NCI-H774 (cell line): ENCODE measurements around the gene MRM3.
"Not testable (repeated sequence)": the region's sequence is repeated elsewhere in the genome, so short reads cannot be mapped to it uniquely, and the experiment has no call there.

ENCODE experiments used
- DNase-seq: peaks from one replicate; lab custom pipeline; 2025; lab: John Stamatoyannopoulos, UW

The MRM3 gene, protein sequence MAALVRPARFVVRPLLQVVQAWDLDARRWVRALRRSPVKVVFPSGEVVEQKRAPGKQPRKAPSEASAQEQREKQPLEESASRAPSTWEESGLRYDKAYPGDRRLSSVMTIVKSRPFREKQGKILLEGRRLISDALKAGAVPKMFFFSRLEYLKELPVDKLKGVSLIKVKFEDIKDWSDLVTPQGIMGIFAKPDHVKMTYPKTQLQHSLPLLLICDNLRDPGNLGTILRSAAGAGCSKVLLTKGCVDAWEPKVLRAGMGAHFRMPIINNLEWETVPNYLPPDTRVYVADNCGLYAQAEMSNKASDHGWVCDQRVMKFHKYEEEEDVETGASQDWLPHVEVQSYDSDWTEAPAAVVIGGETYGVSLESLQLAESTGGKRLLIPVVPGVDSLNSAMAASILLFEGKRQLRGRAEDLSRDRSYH

GRCh38 chr17:781805-782731, at the start of gene MRM3, which contains the start of gene GLOD4:
MRM3 (plus strand) TSS chr17:782353; CDS start chr17:782379, 26 bp downstream.
GLOD4 (minus strand) TSS chr17:782280; CDS start chr17:782255, 25 bp downstream.
- peak; percentile 43 for DNase-seq

- DNase-seq, result no peak
These were observed 49.0 kb upstream of the MRM3 start for GRCh38 chr17:732902-733720.

GRCh38 chr17:733743-734142, 48.4 kb upstream of the MRM3 start:
- no peak for DNase-seq

GRCh38 chr17:737561-738113, 44.5 kb upstream of the MRM3 start:
- DNase-seq, result no peak

DNA sequence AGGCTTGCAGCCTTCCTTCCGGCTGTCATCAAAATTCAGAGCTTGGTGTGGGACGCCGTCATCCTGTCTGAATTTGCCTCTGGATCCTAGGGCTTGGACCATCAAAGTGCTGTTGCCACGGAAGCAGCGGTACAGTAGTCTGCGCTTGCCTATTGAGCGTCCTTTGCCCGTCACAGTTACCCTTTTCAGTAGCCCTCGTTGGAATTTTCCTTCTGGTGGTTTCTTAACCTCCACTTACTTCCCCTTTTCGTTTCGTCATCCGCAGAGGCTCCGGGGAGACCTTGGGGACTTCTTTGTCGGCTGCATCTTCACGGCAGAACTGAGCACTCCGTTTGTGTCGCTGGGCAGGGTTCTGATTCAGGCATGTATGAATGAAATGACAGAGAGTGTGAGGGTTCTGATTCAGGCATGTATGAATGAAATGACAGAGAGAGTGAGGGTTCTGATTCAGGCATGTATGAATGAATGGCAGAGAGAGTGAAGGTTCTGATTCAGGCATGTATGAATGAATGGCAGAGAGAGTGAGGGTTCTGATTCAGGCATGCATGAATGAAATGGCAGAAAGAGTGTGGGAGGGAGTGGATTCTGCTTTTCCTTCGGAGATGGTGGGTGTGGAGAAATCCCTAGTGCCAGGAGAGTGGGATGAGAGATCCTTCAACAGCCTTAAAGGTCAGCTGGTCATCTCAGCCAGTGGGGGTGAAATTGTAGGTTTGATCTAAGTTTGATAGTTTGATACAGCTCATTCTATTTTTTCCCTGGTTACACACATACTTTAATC, 41.7 kb upstream of the MRM3 start:
- no peak for DNase-seq

DNA sequence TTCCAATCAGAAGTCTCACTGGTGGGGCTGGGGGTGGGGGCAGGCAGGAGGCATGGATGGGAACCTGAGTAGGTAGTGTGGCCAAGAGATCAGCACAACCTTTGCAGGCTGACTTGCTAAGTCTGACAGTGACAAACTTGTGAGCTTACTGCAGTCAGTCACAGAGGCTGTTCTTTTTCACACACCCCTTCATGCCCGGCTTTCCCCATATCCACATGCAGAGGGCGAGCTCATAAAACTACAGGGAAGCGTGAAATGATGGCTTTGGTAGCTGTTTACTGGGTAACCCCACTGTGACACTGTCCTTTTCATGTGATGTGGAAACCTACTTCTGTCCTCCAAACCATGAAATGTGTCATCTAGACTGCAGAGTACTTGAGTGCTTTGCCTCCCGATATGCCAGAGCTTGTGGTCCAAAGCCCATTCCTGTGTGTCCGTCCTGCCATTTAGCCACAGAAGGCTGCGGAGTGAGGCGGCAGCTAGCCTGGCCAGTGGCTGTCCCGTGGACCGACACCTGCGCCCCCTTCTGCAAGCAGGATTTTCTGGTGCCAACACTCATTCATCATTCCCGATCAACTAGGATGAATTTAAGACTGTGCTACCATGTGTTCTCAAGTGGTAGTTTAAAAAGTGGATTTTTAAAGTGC, 39.9 kb upstream of the MRM3 start:
- no peak for DNase-seq

DNA sequence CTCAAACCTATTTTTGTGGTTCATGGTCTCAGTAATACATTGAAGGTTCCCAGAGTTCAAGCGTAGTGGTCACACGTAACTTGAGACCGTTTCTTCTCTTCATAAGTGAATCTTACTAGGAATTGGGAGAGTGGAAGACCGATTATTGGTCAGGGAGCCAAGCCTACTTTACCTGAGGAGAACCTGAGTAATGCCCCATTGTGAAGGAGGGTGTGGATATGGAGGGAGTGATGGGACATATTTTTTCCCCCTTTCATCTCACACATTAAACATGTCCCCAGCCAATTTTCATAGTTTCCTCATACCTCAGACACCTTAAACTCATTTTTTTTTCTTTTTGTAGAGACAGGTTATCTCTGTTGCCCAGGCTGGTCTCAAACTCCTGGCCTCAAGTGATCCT, 39.0 kb upstream of the MRM3 start:
- no peak for DNase-seq

- DNase-seq, result no peak
These were observed 37.2 kb upstream of the MRM3 start for GRCh38 chr17:744937-745336.

- no peak for DNase-seq
These were observed 36.7 kb upstream of the MRM3 start for GRCh38 chr17:745406-745805.

DNA sequence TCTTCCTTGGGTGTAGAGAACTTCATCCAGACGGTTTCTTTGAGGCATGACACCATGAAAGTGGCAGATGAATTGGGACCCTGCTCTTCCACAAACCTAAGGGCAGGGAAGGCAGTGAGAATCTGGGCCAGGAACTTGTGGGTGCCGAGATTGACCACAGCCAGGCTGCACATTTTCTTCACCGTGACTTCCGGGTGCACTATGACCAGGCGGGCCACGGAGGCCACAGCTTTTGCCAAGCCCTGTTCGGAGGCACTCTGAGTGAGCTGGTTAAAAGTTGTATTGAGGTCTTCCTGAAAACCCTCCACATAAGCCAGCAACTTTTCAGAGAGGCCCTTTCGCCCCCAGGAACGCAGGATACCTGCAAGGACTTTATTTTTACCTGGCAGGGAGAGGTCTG, 36.0 kb upstream of the MRM3 start:
- no peak for DNase-seq

DNA sequence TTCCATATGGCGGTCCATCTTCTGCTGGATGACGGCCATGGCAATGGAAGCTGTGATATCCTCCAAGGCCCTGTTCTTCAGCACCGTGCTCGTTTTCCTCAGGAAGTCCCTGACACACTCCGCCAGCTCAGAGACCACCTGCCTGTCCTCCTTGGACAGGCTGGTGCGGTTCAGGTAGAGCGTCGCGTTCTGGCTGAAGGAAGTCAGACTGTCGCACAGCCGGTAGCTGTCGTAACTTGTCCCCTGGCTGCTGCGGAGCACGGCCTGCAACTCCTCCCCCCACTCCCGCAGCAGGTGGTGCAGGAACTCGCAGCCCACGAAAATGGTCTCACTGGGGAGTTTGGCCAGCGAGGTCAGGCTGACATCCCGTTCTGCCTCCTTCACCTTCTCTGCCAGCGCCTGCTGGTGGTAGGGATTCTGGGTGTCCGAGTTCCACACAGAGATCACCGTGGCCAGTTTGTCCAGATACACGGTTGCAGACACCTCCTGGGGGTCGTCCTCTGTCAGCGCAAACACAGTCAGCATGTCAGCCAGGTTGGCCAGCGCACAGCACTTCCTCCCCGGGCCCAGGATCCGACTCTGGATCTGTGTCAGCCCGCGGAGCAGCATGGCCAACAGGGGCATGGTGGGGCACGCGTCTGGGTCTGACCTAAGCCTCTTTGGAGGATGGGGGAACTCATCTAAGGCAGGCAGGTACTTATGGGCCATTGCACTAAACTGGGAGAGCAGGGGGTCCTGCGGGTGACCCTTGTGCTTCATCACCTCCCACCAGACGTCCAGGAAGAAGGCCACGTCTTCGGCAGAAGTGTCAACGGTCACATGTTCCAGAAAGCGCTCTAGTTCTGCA, 35.1 kb upstream of the MRM3 start:
- DNase-seq, result no peak

GRCh38 chr17:748604-749003, 33.5 kb upstream of the MRM3 start:
- DNase-seq, result not testable (repeated sequence)

DNA sequence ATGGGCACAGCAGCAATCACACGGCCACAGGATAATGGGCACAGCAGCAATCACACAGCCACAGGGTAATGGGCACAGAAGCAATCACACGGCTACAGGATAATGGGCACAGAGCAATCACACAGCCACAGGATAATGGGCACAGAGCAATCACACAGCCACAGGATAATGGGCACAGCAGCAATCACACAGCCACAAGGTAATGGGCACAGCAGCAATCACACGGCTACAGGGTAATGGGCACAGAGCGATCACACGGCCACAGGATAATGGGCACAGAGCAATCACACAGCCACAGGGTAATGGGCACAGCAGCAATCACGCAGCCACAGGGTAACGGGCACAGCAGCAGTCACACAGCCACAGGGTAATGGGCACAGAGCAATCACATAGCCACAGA, 32.8 kb upstream of the MRM3 start:
- not testable (repeated sequence) for DNase-seq

DNA sequence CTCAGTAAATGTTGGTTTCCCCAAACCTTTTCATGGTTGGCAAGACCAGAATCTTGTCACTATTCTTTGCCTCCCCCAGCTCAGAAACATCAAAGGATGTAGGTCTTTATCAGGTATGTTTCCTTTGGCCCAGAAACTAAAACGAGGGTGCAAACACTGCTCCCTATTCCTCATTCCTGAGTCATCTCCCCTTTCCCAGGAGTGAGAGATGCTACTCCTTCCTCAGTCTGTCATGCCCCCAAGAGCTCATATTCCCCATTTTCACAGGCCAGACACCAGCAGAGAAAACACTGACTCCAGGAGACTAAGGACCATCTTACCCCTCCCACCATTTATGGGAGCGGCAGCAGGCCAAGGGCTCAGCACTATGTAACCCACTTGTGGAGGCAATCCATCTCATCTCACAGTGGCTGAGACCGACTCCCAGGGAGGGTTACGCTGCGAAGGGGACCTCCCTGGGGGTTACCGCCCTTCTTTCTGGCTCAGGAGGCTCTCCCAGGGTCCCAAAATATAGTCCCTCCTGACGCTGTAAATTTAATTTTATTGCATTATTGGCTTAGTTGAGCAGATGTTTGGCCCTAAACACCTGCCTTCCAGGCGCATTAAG, 31.6 kb upstream of the MRM3 start:
- DNase-seq, result no peak

GRCh38 chr17:751269-752001, 30.7 kb upstream of the MRM3 start:
- no peak for DNase-seq

DNA sequence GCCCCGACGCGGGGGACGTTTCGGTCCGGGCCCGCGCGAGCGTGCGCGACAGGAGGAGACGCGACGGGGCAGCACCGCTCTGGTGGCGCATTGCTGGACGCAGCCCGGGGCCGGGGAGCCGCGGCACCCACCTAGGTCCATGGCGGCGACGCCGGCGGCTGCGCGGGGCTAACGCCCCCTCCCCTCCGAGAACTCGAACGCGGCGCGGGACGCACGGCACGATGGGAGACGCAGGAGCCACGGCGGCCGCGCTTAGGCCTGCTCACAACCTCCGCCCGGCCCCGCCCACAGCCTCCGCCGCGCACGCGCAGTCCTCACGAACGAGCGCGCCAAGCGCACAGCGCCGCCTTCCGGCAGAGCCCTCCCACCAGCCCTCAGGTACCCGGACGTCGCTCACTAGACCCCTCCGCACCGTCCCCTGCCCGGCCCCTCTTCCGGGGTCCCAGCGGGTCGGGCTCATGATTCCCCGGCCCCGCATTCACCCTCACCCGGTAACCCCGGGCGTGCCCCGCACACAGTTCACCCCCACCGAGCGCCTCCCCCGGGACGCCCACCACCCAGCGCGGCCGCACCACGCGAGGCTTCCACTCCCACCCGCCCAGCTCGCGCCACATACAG, 30.0 kb upstream of the MRM3 start, which contains the start of gene GEMIN4:
Gene GEMIN4 (minus strand): TSS at position 263 of the 618 bp plus-strand sequence. CDS start 122 bp downstream, at position 141.
- peak; percentile 67 for DNase-seq

DNA sequence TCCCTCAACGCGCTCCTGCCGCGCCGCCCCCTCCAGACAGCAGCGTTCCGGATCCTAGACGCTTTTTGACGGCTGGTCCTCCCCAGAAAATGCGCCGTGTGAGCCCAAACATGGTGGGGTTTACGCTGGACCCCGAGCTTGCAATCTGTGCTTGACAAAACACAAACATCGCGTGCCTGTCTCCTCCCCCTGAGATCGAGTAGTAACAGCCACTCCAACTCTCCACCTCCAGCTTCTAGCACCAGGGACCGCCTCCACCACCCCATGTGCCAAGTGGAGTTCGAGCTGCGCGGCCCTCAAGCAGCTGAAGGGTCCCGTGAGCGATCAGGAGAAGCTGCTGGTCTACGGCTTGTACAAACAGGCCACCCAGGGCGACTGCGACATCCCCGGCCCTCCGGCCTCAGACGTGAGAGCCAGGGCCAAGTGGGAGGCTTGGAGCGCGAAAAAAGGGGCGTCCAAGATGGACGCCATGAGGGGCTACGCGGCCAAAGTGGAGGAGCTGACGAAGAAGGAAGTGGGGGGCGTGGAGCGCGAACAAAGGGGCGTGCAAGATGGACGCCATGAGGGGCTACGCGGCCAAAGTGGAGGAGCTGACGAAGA, 29.4 kb upstream of the MRM3 start:
- DNase-seq, result no peak
